NCI-H1694 (cell line): Measurements from ENCODE around the gene CADPS.
"Not testable (repeated sequence)": the region's sequence is repeated elsewhere in the genome, so short reads cannot be mapped to it uniquely, and the experiment has no call there.

Experiments used
- DNase-seq: peaks from one replicate; lab custom pipeline; 2025; lab: John Stamatoyannopoulos, UW

Gene CADPS

DNA sequence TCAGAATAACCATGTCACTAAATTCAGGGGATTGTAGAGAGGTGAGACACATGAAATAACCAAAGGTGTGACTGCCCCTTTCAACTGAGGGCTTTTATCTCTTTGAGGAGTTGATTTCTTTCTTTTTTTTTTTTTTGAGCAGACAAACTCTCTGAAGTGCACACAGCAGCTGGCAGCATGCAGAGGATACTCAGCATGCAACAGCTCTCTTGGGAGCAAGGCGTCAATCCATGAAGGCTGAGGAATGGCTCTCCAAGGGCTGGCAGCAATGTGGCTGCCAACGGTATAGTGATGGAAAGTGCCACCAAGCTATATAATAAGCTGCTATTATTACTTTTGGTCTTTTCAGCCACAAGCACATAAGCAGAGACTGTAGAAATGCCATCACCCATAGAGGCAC lies 275.2 kb downstream of the CADPS start:
- DNase-seq, result no peak

DNA sequence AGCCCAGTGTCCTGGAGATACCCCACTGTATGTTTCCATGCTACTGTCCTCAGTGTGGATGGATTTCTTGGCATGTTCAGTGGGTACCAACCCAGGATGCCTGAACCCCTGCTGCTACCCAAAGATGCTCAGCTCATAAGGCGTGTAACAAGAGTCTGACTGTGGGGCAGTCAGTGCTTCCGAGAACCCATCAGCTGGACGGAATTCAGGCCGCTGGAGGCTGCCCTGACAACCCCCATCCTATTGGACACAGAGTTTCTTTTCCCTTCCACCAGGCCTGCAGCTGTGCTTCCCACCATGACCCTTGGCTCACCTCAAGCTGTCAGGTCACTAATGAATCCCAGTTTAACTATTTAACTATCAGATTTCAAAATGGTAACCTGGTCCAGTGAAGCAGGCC lies 277.7 kb downstream of the CADPS start:
- DNase-seq, result no peak

DNA sequence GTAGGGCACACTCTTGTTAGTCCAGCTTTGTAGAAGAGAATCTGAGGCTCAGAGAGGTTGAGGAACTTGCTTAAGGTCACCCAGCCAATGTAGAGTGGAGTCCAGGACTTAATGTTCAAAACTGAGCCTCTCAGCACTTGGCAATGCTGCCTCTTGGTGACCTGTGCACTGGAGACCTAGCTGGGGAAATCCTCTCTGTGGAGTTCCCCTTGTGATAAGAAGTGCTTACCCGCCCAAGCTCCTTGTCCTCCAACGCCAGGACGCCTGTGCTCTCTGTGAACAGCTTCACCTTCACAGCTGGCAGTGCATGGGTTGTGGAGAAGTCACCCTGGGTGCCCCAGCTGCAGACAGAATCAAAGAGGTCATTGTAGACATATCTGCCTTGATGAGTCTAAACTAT lies 282.8 kb downstream of the CADPS start:
- DNase-seq, result no peak

DNA sequence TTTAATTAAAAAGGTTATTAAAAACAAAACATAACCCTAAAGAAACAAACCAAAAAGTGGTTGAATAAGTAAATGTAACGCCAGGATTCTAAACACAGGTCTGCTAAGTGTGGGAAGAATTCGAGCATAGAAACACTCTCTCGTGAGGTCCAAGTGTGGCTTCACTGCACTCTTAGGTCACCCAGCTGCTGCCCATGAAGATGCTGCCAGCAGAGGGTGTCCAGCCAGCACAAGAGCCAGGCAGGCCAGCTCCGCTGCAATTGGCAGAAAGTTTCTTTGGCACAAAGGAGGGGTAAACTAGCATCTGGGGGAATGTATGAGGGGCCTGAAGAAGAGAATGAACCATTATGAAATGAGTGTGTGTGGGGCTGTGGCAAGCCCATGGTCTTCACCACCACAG lies 286.1 kb downstream of the CADPS start:
- DNase-seq, result no peak

DNA sequence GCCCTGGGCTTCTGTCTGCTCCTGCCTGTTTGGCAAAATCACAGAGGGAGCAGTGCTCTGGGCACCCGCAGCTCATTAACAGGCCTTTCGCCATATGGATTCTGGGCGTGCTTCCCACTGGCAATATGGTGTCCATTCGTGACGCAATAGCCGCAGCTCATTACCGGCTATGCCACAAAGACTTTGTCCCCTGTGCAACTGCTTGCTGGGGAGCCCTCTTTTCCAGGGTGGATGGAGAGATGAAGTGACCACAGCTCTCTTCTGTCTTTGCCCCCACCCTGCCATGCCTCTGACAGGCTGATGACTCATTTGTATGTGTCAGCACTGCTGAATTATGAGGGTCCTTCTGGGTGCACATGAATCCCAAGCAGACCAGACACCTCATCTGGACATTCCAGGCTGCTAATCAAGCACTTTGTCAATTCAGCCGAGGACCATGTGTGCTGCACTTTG lies 287.6 kb downstream of the CADPS start:
- DNase-seq, result no peak

DNA sequence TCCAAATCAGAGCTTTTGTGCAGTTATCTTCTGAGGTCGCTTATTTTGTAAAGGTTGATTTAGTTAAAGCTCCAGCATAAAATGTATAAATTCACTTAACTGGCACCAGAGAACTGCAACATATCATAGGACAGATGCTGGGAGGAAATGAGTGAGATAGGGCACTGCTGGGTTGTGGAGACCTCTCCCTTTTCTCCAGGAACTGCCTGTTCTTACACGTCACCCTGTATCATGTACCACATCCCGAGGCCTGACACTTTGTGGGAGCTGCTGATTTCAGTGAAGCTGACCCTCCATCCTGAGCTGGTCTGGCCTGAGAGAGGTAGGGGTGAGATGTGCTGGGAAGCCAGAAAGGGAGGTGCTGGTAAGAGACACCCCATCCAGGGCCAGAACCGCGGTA lies 288.0 kb downstream of the CADPS start:
- DNase-seq, result no peak

DNA sequence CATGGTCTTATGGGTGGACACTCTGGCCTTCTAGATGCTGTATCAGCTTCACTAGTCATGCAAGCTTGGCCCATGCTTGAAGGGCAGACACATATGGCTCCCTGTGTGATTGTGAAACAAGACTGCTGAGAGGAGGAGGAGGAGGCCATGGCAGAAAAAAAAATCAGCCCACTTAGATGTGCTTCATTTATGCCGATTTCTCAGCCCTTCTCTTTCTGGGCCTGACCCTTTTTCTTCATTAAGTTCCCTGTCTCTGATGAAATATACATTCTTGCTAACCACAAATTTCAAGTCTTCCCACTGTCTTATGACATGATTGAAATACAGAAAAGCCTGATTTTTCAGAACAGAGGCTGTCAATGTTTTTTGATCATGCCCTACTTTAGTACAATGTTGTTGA lies 288.9 kb downstream of the CADPS start:
- no peak for DNase-seq

DNA sequence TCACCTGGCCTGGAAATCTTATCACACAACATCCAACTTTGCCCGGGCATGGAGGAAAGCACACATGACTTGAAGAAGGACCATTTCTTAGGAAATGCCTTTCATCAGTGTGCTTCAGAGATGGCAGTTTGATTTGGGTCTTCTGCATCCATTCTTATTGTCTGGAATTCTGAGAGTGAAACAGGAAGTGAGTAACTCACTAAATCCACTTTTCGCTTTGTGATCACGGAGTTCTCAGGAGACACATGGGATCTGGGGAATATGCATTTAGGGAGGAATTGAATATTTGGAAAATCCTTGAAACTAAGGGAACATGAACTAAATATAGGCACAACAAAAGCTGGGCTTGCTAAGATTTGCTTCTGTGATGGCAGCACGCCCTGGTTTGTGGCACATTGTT lies 289.4 kb downstream of the CADPS start:
- DNase-seq, result no peak

DNA sequence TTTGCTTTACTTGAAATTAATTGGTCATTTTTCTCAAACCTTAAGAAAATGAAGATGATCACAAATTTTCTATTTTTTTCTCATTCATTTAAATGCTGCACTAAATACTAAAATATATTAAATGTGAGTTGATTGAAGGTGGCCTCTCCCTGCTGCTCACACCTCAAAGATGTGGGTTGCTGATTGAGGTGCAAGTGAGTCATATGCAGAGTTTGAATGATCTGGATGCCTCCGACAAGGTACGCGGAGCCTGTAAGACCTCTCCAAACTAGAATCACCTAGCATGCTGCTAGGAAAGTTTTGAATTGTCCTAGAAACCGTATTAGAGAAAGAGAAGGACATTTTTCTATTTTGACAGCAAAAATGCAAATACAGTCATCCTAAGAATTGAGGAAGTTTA lies 290.6 kb downstream of the CADPS start:
- no peak for DNase-seq

DNA sequence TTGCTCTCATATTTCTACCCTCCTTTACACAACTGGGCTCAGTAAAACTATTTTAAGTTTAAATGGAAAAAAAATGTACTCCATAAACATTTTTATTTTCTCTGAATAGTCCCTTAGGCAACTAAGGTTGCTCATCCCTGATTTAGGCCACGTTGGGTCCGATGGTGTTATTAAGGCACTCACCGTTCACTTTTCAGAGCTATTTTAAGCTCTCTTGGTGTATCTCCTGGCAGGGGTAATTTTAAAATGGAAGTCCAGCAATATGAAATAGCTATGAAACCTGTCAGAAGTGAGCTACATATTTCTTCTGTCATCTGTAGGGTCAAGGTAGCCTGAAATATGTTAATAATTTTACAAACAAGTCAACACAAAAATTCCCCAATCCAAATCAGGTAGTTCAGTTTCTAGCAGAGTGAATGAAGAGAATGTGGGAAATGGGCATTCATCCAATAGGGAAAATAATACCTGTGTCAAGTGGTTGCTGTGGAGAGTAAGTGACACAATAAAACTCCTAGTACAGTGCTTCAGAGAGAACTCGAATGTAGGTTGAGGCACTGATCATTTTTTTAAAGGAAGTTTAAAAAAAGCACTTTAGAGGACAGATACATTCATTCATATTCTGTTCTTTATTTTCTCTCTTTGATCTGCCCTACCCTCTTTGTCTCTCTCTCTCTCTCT lies 292.6 kb downstream of the CADPS start:
- DNase-seq, result no peak

DNA sequence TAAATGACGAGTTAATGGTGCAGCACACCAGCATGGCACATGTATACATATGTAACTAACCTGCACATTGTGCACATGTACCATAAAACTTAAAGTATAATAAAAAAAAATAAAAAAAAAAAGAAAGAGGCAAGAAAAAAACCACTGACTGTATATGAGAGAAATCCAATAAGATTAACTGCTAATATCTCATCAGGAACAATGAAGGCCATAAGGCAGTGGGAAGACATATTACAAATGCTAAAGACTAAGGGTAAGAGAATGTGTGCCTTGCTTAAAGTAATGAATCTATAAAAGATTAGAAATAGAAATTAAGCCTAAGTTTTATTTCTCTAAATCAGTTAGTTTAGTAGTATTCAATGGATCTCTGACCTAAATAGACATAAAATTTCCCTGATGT lies 294.7 kb downstream of the CADPS start:
- not testable (repeated sequence) for DNase-seq

DNA sequence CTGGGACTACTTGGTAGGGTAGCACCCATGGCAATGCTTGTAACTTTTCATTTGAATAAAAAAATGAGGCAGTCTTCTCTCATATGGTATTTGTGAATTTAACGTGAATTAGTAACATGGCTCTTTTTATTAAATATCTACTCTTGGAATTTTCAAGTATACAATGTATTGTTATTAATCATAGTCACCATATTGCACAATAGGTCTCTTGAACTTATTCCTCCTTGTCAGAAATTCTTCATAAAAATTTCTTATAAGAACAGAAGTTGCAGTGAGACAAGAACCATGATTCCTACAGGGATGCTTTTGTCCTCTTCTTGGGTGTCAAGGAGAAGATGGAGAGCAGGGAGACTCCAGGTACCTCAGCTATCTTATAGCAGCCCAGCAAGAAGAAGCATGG lies 298.1 kb downstream of the CADPS start:
- DNase-seq, result no peak

DNA sequence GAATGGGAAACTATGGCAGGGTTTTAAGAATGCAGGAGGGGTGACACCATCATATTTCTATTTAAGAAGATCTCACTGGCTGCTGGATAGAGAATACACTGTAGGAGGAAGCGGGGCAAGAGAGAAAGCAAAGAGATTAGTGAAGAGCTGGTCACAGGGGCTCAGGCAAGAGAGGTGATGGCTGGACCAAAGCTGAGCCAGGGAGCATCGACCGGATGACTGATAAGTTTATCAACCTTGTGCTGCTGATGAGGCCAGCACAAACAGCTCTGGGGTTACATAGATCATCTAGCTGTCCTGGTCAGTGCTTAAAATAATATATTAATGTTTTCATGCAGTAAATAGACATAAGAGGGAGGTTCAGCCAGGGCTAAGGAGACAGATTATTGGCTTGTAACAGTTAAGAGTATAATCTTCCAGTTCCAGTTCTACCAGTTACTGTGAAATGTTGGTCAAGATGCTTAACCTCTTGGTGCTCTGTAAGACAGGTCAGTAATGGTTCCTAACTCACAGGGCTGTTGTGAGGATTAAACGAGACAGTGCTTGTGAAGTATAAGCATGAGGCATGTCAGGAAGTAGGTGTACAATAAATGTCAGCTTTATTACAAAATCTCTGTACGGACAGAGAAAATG lies 300.8 kb downstream of the CADPS start:
- DNase-seq, result no peak

DNA sequence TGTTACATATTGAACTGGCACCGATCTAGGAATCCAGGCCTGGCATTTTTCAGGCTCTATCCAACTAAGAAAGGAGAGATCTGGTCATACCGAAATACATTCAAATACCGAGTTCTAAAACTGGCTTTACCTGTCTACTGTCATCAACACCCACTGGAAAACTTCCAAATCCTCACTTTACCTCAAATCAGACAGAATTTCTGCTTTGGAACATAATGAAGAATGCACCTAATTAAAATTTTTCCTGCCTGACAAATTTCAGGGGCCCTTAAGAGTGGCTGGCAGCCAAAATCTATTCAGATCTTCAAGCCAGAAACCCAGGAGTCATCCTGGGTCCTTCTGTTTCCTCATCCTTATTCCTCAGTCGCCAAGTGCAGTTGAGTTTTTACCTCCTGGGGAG lies 303.3 kb downstream of the CADPS start:
- no peak for DNase-seq

DNA sequence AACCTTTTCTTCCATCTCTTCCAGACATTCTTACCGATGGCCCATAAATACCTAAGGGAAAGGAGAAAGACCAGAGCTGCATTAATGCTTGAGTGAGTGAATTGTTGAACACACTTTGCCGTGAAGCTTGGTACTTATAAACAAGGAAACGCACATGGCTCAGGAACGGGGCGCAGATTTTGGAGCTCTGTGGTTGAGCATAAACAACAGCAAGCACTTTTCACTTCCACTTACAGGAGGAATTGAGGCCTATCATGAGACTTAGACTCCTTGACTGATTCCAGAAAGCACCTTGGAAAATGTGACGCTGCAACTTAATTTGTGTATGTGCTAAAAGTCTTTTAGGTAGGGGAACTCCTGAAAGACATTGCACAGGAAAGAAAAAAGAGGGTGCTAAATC lies 304.3 kb downstream of the CADPS start:
- DNase-seq, result no peak

DNA sequence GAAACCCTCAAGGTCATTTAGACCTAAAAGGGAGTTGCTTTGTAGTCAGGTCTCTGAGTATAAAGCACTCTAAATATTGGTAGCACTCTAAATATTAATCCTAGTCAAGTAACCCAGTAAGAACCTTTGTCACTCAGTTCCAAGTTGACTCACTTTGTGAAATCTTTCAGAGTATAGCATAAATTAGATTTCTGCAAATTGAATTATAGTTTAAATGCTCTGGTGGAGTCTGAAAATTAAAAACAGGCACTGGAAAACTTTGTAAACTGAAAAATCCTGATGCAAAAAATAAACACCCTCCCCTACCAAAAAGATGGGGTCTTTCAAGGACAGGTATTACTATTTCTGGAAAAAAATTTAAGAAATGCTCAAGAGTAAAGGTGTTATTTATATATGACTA lies 305.6 kb downstream of the CADPS start:
- no peak for DNase-seq

DNA sequence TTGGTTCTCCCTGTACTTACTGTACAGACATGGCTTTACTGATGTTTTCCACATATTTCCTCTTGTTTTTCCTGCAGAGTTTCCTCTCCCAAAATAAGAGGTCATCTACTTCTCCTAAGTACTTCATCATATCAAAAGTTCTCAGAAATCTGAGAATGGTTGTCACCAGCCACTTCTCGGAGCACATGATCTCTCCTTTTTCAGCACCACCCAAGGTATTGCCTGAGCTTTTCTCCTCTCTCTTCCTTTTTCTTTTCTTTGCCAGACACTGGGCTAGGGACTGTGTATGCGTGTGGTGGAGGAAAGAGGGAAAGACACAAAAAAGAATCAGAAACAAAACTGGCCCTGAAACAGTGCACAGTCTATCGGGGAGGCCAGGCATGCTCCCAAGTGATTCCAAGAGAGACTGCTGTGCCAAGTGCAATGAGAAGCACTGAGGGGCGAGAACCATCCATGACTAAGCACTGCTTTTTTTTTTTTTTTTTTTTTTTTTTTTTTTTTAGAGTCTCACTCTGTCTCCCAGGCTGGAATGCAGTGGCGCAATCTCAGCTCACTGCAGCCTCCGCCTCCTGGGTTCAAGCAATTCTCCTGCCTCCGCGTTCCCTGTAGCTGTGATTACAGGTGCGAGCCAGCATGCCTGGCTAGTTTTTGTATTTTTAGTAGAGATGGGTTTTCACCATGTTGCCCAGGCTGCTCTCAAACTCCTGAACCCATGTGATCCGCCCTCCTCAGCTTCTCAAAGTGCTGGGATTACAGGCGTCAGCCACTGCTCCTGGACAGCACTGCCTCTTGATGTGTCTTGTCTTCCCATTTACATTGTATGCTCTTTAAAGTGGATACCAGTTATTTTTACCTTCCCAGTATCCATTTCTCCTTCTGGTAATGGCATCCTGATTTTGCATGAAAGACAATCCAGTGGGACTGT lies 307.9 kb downstream of the CADPS start:
- DNase-seq, result no peak

DNA sequence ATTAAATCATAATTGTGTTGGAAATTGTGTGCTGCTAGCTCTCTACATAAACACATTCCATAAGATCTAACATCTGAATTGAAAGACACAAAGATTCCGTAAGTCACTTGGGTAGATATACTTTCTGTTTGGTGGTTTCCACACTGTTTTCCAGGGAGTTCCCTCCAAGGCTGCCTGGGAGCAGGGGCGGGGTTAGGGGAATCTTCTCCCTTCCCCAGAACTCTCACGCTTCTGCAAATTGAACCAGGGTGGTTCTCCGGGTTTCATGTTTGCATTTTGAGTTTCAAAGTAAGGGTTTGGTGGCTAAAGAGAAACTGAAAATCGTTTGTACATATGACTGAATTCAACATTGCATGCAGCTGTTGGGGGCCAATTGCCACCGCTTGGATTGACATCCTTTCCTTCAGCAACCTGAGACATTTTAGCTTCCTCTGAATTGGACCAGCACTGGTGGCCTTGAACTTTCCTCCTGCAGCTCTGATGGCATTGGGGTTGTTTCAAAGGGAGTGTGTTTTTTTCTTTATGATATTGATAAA lies 309.1 kb downstream of the CADPS start:
- DNase-seq, result no peak

DNA sequence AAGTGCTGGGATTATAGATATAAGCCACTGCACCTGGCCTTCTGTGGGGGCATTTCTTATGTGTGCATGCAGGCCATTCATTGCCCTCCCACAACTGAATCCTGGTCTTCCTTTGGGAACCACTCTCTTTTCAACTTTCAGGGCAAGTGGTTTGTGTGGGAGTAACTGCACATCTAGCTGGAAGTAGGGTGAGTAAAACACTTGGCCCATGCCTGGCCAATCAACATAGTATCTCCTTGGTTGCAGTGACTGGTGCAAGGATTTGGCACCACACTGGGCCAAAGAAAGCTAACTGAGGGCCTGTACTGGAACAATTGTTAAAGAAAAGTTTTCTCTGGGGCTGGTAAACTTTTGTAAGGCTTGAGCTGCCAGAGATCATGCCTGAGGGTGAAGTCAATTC lies 312.6 kb downstream of the CADPS start:
- no peak for DNase-seq

DNA sequence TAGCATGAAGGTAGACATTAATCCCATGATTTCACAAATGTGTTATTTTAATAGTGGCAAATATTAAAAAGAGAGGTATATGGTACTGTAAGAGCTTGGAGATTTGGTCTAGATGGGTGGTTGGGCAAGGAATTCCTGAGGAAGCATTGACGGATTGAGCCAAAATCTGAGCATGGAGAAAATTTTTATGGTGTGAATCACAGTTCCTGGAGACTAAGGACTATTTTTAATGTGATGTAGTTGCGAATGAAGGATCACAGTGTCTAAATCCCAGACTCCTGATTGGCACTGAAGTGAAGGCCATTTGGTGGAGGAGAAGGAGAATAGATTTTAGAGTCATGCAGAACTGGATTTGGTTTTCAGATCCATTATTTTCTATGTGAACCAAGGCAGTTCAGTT lies 313.2 kb downstream of the CADPS start:
- no peak for DNase-seq

DNA sequence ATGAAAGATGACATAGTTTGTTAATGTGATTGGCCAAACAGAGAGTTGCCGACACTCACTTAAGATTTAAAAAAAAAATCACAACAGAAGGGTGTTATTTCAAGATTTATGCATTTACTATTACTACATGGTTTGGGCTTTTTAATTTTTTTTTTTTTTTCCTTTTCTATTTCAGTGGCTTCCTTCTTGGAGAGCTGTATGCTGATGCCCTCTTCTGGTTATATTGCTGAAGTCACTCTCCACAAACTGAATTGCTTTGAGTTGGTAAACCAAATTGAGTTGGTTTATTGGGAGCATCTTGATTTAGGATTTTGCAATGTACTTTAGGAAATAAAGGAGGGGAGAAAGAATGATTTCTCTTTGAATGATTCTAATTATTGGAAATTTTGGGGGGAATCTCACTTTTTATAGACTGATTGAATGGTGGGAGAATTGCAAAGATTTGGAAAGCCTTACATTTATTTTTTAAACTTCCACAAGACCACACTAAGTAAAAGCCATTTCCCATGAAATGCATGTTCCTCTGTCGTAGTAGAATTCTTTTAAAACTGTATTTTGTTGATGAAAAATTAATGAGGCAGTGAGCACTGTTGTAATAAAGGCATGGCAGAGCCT lies 315.3 kb downstream of the CADPS start:
- no peak for DNase-seq

DNA sequence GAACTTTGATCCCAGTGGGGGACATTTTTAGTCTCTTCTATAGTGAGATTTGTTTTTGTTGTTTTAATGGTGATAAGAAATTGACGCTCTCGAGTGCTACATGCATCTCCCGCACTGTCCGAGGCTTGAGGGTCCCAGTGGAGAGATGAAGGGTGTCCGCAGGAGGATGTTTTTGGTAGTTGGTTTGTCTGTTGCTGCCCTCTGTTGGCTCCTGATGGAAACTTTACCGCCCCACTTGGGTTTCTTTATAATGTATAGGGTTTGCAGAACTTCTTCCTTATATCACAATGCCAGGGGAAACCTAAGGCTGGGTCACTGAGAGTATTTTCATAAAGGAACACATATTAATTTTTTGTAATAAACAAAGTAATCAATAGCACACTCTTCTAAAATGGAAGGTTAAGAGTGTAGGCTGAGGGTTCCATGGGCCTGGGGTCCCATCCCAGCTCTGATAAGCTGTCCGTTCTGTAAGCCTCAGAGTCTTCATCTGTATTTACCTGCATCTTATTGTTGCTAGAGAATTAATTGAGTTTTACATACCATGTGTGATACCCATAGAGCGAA lies 316.6 kb downstream of the CADPS start:
- DNase-seq, result peak; percentile 27
